Uterus (tissue), 2 donors: ENCODE data around the gene TMCO1.

Source experiments
- CTCF ChIP-seq, 4 experiments: fragments of 200-600 bp in 2 of 4; fragments of 450-650 bp in 2 of 4; sonication (generic) in 2 of 4; IDR thresholded peaks; one replicate each; pipeline ENCODE4 v1.5.1; 2016 to 2019; ENCODE audit warnings: antibody characterized with exemption in 4 of 4, mild to moderate bottlenecking in 2 of 4, moderate library complexity in 1 of 4
- POLR2A ChIP-seq, 2 donors: fragments of 450-650 bp; IDR thresholded peaks; one replicate each; pipeline ENCODE4 v1.6.1; 2016; ENCODE audit warnings: antibody characterized with exemption in 2 of 2, mild to moderate bottlenecking in 1 of 2, moderate library complexity in 1 of 2

GRCh38 chr1:165678509-165678908 is 90.2 kb downstream of the TMCO1 start:
- TF ChIP-seq CTCF (IDR thresholded peaks at IDR 0.05) (no peak), POLR2A (IDR thresholded peaks at IDR 0.05) (no peak)
